Measurements from ENCODE around the gene SETDB1.

DNA sequence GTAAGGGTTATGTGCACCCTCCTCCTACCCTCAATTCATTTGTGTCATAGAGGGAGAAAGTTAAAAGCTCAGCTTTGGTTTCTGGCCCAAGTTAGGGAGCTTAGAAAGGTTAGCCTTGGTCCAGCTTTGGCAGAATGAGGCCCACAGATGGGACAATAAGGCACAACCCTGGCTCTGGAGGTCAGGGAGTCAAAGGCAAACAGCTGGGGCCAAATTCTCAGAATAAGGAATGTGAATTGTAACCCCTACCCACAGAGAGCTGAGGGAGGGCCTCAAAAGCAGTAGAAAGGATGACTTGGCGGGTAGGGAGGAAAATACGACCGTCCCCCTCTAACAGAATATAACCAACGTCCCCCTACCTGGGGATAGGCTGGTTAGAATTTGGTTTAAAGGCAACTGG, 39.4 kb downstream of the SETDB1 start:
- TF ChIP-seq FOXA1 (IDR thresholded peaks at IDR 0.05) (no peak), PKNOX1 (IDR thresholded peaks at IDR 0.05) (no peak), NFRKB (IDR thresholded peaks at IDR 0.05) (no peak), ARNT (IDR thresholded peaks at IDR 0.05) (no peak), TARDBP (IDR thresholded peaks at IDR 0.05) (no peak), HDGF (IDR thresholded peaks at IDR 0.05; ENCODE audit: borderline replicate concordance) (no peak), BHLHE40 (IDR thresholded peaks at IDR 0.05; ENCODE audit: borderline replicate concordance) (no peak), SP1 (IDR thresholded peaks at IDR 0.05) (no peak)

Data from HEK293T (cell line).